Measurements from ENCODE around the gene TM7SF3. TPM values are rescaled to one million over a fixed set of nuclear protein-coding genes. Genes with fewer than 3 reads are reported as not detected.

Gene TM7SF3
- total RNA-seq, 1 donor from 2014 or later = 80.0 TPM

- Mint-ChIP-seq H3K27me3 (ENCODE audit: insufficient read depth, low read depth) (no peaks in the 10 kb centered on the region), H3K36me3 (peaks cover 21% of the 10 kb centered on the region), H3K9me3 (peaks cover 3% of the 10 kb centered on the region), H3K4me1 (no peaks in the 10 kb centered on the region), H3K4me3 (no peak overlapping the region), H3K27ac (no peak overlapping the region)
- no peak overlapping the region for H3K4me3 ChIP-seq
- no peak overlapping the region for H3K9ac ChIP-seq
- no peak for DNase-seq (ENCODE audit: low spot score)
- H3K36me3 ChIP-seq = peaks cover 17% of the 10 kb centered on the region
- no peaks in the 10 kb centered on the region for H3K4me1 ChIP-seq
- H3K27me3 ChIP-seq = no peaks in the 10 kb centered on the region
- no peak overlapping the region for H2AFZ ChIP-seq (replicated peaks)
- no peaks in the 10 kb centered on the region for H3K9me3 ChIP-seq (ENCODE audit: low read depth)
- no peaks in the 10 kb centered on the region for H3F3A ChIP-seq (ENCODE audit: low read depth)
- no peak overlapping the region for H3K27ac ChIP-seq
- H3K4me2 ChIP-seq = no peak overlapping the region
- no peaks in the 10 kb centered on the region for H4K20me1 ChIP-seq (ENCODE audit: low read depth)
- no peaks in the 10 kb centered on the region for H3K79me2 ChIP-seq (ENCODE audit: low read depth)
- TF ChIP-seq EZH2 (IDR thresholded peaks at IDR 0.05) (no peak), CTCF (IDR thresholded peaks at IDR 0.05) (no peak), EZH2phosphoT487 (IDR thresholded peaks at IDR 0.05) (no peak)
Measured at GRCh38 chr12:27034607-27035293, 20.6 kb upstream of the TM7SF3 start.

- no peak overlapping the region for H3K4me2 ChIP-seq
- no peak overlapping the region for H3K4me3 ChIP-seq
- no peaks in the 10 kb centered on the region for H3K79me2 ChIP-seq (ENCODE audit: low read depth)
- no peaks in the 10 kb centered on the region for H3K4me1 ChIP-seq
- H3F3A ChIP-seq (ENCODE audit: low read depth) = no peaks in the 10 kb centered on the region
- no peak overlapping the region for H3K27ac ChIP-seq
- Mint-ChIP-seq H3K36me3 (peaks cover 26% of the 10 kb centered on the region), H3K4me1 (no peaks in the 10 kb centered on the region), H3K4me3 (no peak overlapping the region), H3K9me3 (peaks cover 3% of the 10 kb centered on the region), H3K27me3 (ENCODE audit: insufficient read depth, low read depth) (no peaks in the 10 kb centered on the region), H3K27ac (no peak overlapping the region)
- peaks cover under 1% of the 10 kb centered on the region for H4K20me1 ChIP-seq (ENCODE audit: low read depth)
- H3K9ac ChIP-seq = no peak overlapping the region
- peaks cover 20% of the 10 kb centered on the region for H3K36me3 ChIP-seq
- no peaks in the 10 kb centered on the region for H3K27me3 ChIP-seq
- DNase-seq (ENCODE audit: low spot score) = no peak
- no peaks in the 10 kb centered on the region for H3K9me3 ChIP-seq (ENCODE audit: low read depth)
- TF ChIP-seq EZH2 (IDR thresholded peaks at IDR 0.05) = no peak
- H2AFZ ChIP-seq (replicated peaks) = no peak overlapping the region
Measured at GRCh38 chr12:27032679-27033078, 18.5 kb upstream of the TM7SF3 start.

GRCh38 chr12:27031531-27031930 is 17.3 kb upstream of the TM7SF3 start:
- no peak overlapping the region for H3K4me3 ChIP-seq
- Mint-ChIP-seq H3K36me3 (peaks cover 31% of the 10 kb centered on the region), H3K9me3 (peaks cover 3% of the 10 kb centered on the region), H3K4me3 (no peak overlapping the region), H3K27me3 (ENCODE audit: insufficient read depth, low read depth) (no peaks in the 10 kb centered on the region), H3K4me1 (no peaks in the 10 kb centered on the region), H3K27ac (no peak overlapping the region)
- no peak overlapping the region for H3K27ac ChIP-seq
- no peaks in the 10 kb centered on the region for H3K27me3 ChIP-seq
- no peaks in the 10 kb centered on the region for H3F3A ChIP-seq (ENCODE audit: low read depth)
- no peak overlapping the region for H3K4me2 ChIP-seq
- H4K20me1 ChIP-seq (ENCODE audit: low read depth) = peaks cover 4% of the 10 kb centered on the region
- DNase-seq (ENCODE audit: low spot score) = no peak
- no peak overlapping the region for H3K9ac ChIP-seq
- peaks cover 8% of the 10 kb centered on the region for H3K79me2 ChIP-seq (ENCODE audit: low read depth)
- H3K36me3 ChIP-seq = peaks cover 20% of the 10 kb centered on the region
- H3K9me3 ChIP-seq (ENCODE audit: low read depth) = no peaks in the 10 kb centered on the region
- no peaks in the 10 kb centered on the region for H3K4me1 ChIP-seq
- TF ChIP-seq EZH2 (IDR thresholded peaks at IDR 0.05) (no peak), CTCF (IDR thresholded peaks at IDR 0.05) (no peak), EZH2phosphoT487 (IDR thresholded peaks at IDR 0.05) (no peak)
- no peak overlapping the region for H2AFZ ChIP-seq (replicated peaks)

- peaks cover 47% of the 10 kb centered on the region for H3K79me2 ChIP-seq (ENCODE audit: low read depth)
- Mint-ChIP-seq H3K4me1 (peaks cover 13% of the 10 kb centered on the region), H3K27ac (no peak overlapping the region), H3K36me3 (peaks cover 21% of the 10 kb centered on the region), H3K9me3 (no peaks in the 10 kb centered on the region), H3K4me3 (no peak overlapping the region), H3K27me3 (ENCODE audit: insufficient read depth, low read depth) (peaks cover 8% of the 10 kb centered on the region)
- H3K4me2 ChIP-seq = no peak overlapping the region
- H4K20me1 ChIP-seq (ENCODE audit: low read depth) = peaks cover 17% of the 10 kb centered on the region
- H3F3A ChIP-seq (ENCODE audit: low read depth) = no peaks in the 10 kb centered on the region
- no peaks in the 10 kb centered on the region for H3K9me3 ChIP-seq (ENCODE audit: low read depth)
- no peak overlapping the region for H3K27ac ChIP-seq
- no peak overlapping the region for H2AFZ ChIP-seq (replicated peaks)
- no peak overlapping the region for H3K4me3 ChIP-seq
- H3K9ac ChIP-seq = no peak overlapping the region
- TF ChIP-seq EZH2 (IDR thresholded peaks at IDR 0.05) (no peak), EZH2phosphoT487 (IDR thresholded peaks at IDR 0.05) (no peak), CTCF (IDR thresholded peaks at IDR 0.05) (no peak)
- peaks cover 7% of the 10 kb centered on the region for H3K4me1 ChIP-seq
- peaks cover 5% of the 10 kb centered on the region for H3K27me3 ChIP-seq
- peaks cover 17% of the 10 kb centered on the region for H3K36me3 ChIP-seq
- no peak for DNase-seq (ENCODE audit: low spot score)
Measured at GRCh38 chr12:27026257-27026656, 12.1 kb upstream of the TM7SF3 start.
